CD14-positive monocyte (primary cell): ENCODE results near the gene CROCC2. TPM values are rescaled to one million over a fixed set of nuclear protein-coding genes. Genes with fewer than 3 reads are reported as not detected.

Experiments
- DNase-seq, 3 donors: peaks; one replicate each; pipeline ENCODE4 v3.0.0-alpha.2; 2011 to 2022
- H2AFZ ChIP-seq: 2 replicates; pipeline ENCODE4 v1.6.0; 2012; ENCODE audit warnings: mild to moderate bottlenecking, low read depth, low read length, inconsistent platforms; ENCODE audit not compliant: insufficient read depth, poor library complexity, severe bottlenecking
- H3K27ac ChIP-seq, 2 donors: 1 replicate in 1 of 2; 2 replicates in 1 of 2; pipeline ENCODE4 v1.5.1; 2012 to 2013; ENCODE audit warnings: low read length in 2 of 2, control low read depth in 1 of 2, inconsistent platforms in 1 of 2, low read depth in 1 of 2, mild to moderate bottlenecking in 1 of 2
- H3K27me3 ChIP-seq, 2 donors: one replicate each; pipeline versions ENCODE4 v1.6.0 to v1.6.1; 2011 to 2013; ENCODE audit warnings: low read length in 2 of 2; ENCODE audit not compliant: control insufficient read depth in 2 of 2, insufficient read depth in 2 of 2
- H3K36me3 ChIP-seq, 2 donors: replicated peaks in 1 of 2; 1 replicate in 1 of 2; 2 replicates in 1 of 2; pipeline versions ENCODE4 v1.5.1 to v1.6.1; 2012 to 2013; ENCODE audit warnings: low read length in 2 of 2, control low read depth in 1 of 2, inconsistent platforms in 1 of 2, mild to moderate bottlenecking in 1 of 2; ENCODE audit not compliant: insufficient read depth in 2 of 2, control insufficient read depth in 1 of 2
- H3K4me1 ChIP-seq, 2 donors: 1 replicate in 1 of 2; 2 replicates in 1 of 2; pipeline versions ENCODE4 v1.5.1 to v1.6.1; 2012 to 2013; ENCODE audit warnings: low read length in 2 of 2, control low read depth in 1 of 2, inconsistent platforms in 1 of 2, mild to moderate bottlenecking in 1 of 2, moderate library complexity in 1 of 2; ENCODE audit not compliant: insufficient read depth in 2 of 2, control insufficient read depth in 1 of 2
- H3K4me2 ChIP-seq: replicated peaks from 2 replicates; pipeline ENCODE3; 2012; ENCODE audit warnings: low read length, moderate library complexity, mild to moderate bottlenecking; ENCODE audit not compliant: poor library complexity, severe bottlenecking; ENCODE audit errors: extremely low read depth
- H3K4me3 ChIP-seq, 3 experiments: fragments of 200-600 bp in 1 of 3; sonication (generic) in 1 of 3; replicated peaks in 1 of 3; 1 replicate in 2 of 3; 2 replicates in 1 of 3; pipeline ENCODE4 v1.5.1; 2011 to 2013; ENCODE audit warnings: low read length in 3 of 3, mild to moderate bottlenecking in 3 of 3, control low read depth in 2 of 3, low read depth in 2 of 3, inconsistent platforms in 1 of 3, moderate library complexity in 1 of 3
- H3K79me2 ChIP-seq: 2 replicates; pipeline ENCODE4 v1.6.0; 2012; ENCODE audit warnings: mild to moderate bottlenecking, control low read depth, inconsistent platforms, low read length, moderate library complexity; ENCODE audit not compliant: insufficient read depth
- H3K9ac ChIP-seq: 2 replicates; pipeline ENCODE4 v1.6.0; 2017; ENCODE audit warnings: low read length, mild to moderate bottlenecking; ENCODE audit not compliant: insufficient read depth, poor library complexity, severe bottlenecking
- H3K9me3 ChIP-seq, 2 donors: replicated peaks in 1 of 2; 1 replicate in 1 of 2; 2 replicates in 1 of 2; pipeline versions ENCODE4 v1.5.1 to v1.6.1; 2012 to 2013; ENCODE audit warnings: low read length in 2 of 2, control low read depth in 1 of 2; ENCODE audit not compliant: control insufficient read depth in 1 of 2, insufficient read depth in 1 of 2
- H4K20me1 ChIP-seq: 2 replicates; pipeline ENCODE4 v1.6.0; 2012; ENCODE audit warnings: mild to moderate bottlenecking, low read length, control low read depth, moderate library complexity; ENCODE audit not compliant: insufficient read depth
- H3K27ac Mint-ChIP-seq, 7 donors: one replicate each; pipeline ENCODE4 v1.8.0; 2020; ENCODE audit warnings: mild to moderate bottlenecking in 7 of 7, mixed read lengths in 7 of 7, moderate library complexity in 6 of 7, inconsistent platforms in 2 of 7
- H3K27me3 Mint-ChIP-seq, 3 donors: one replicate each; pipeline ENCODE4 v1.8.0; 2021 to 2022; ENCODE audit warnings: low read depth in 3 of 3, mild to moderate bottlenecking in 3 of 3, mixed read lengths in 3 of 3, moderate library complexity in 3 of 3, inconsistent platforms in 1 of 3
- H3K36me3 Mint-ChIP-seq, 2 donors: one replicate each; pipeline ENCODE4 v1.8.0; 2020; ENCODE audit warnings: mixed read lengths in 2 of 2, inconsistent platforms in 1 of 2, mild to moderate bottlenecking in 1 of 2
- H3K4me1 Mint-ChIP-seq: one replicate; pipeline ENCODE4 v1.8.0; 2020; ENCODE audit warnings: mild to moderate bottlenecking, mixed read lengths
- H3K4me3 Mint-ChIP-seq, 2 donors: one replicate each; pipeline ENCODE4 v1.8.0; 2020; ENCODE audit warnings: mild to moderate bottlenecking in 2 of 2, mixed read lengths in 2 of 2, moderate library complexity in 1 of 2
- H3K9me3 Mint-ChIP-seq, 7 donors: one replicate each; pipeline ENCODE4 v1.8.0; 2020 to 2022; ENCODE audit warnings: mixed read lengths in 7 of 7, mild to moderate bottlenecking in 6 of 7, moderate library complexity in 6 of 7, inconsistent platforms in 2 of 7
- CTCF ChIP-seq: fragments of 200-600 bp; IDR thresholded peaks from one replicate; pipeline ENCODE4 v1.8.0; 2022; ENCODE audit warnings: antibody characterized with exemption, mild to moderate bottlenecking
- WGBS: methylation state at CpG from one replicate; pipeline ENCODE4 v1.1.5; 2013; ENCODE audit warnings: missing lambda C conversion rate; ENCODE audit not compliant: insufficient coverage; 5-methylcytosine and 5-hydroxymethylcytosine counted together
- intact Hi-C, 2 donors: fragments of 100-400 bp; cut with micrococcal nuclease; formaldehyde crosslinking; loops; one replicate each; pipeline versions ENCODE4 v1.15.0 to v1.15.1; 2023
- polyA plus RNA-seq, 3 donors: library from polyadenylated mRNA; depleted of rRNA in 1 of 3; unstranded in 2 of 3; stranded (reverse) in 1 of 3; fragments of 300-500 nt in 2 of 3; fragments of >200 nt in 1 of 3; fragmentation: Illumina TruSeq in 2 of 3; gene quantifications; 1 replicate in 2 of 3; 2 replicates in 1 of 3; pipeline ENCODE4 v1.2.3, GENCODE V29; 2012 to 2021

Gene CROCC2
- polyA plus RNA-seq, 3 donors, result 0.15 TPM; not detected in 2

- 95% methylated on average over 12 of the region's 12 CpGs for WGBS
- DNase-seq, result no peak
- Histone ChIP-seq H3K4me3 (no peak overlapping the region), H2AFZ (no peak overlapping the region), H3K27ac (no peak overlapping the region), H3K36me3 (no peaks in the 10 kb centered on the region), H3K9ac (no peak overlapping the region), H3K4me2 (no peak overlapping the region), H3K27me3 (no peaks in the 10 kb centered on the region), H3K79me2 (no peaks in the 10 kb centered on the region), H3K4me1 (no peaks in the 10 kb centered on the region), H4K20me1 (no peaks in the 10 kb centered on the region), H3K9me3 (no peaks in the 10 kb centered on the region)
- Mint-ChIP-seq H3K9me3 (peaks cover 0 to 6% (median 1%) of the 10 kb centered on the region in 7 donors), H3K27ac (no peak overlapping the region), H3K27me3 (peaks cover under 1 to 7% (median 1%) of the 10 kb centered on the region in 3 donors), H3K4me1 (no peaks in the 10 kb centered on the region), H3K36me3 (no peaks in the 10 kb centered on the region), H3K4me3 (no peak overlapping the region)
- no peak for TF ChIP-seq CTCF
- intact Hi-C loops, result no loop called here
These were observed 24.0 kb downstream of the CROCC2 start for GRCh38 chr2:240930096-240930630.

- Histone ChIP-seq H3K36me3 (no peaks in the 10 kb centered on the region), H4K20me1 (no peaks in the 10 kb centered on the region), H3K27me3 (no peaks in the 10 kb centered on the region), H3K4me3 (no peak overlapping the region), H3K9me3 (no peaks in the 10 kb centered on the region), H3K27ac (no peak overlapping the region), H3K4me2 (no peak overlapping the region), H3K79me2 (no peaks in the 10 kb centered on the region), H3K4me1 (no peaks in the 10 kb centered on the region), H2AFZ (no peak overlapping the region), H3K9ac (no peak overlapping the region)
- Mint-ChIP-seq H3K9me3 (peaks cover 0 to 6% (median 1%) of the 10 kb centered on the region in 7 donors), H3K4me1 (no peaks in the 10 kb centered on the region), H3K27me3 (peaks cover 0 to 6% (median 4%) of the 10 kb centered on the region in 3 donors), H3K27ac (no peak overlapping the region), H3K4me3 (no peak overlapping the region), H3K36me3 (no peaks in the 10 kb centered on the region)
- DNase-seq, result no peak
- TF ChIP-seq CTCF, result no peak
- intact Hi-C loops, result no loop called here
- WGBS, result 95% methylated on average over 26 of the region's 26 CpGs
These were observed 24.6 kb downstream of the CROCC2 start for GRCh38 chr2:240930631-240931318.
